ENCODE data around the gene TFF3.
A peak's percentile ranks its signal among the peaks of the same experiment; 100 is the strongest.

DNA sequence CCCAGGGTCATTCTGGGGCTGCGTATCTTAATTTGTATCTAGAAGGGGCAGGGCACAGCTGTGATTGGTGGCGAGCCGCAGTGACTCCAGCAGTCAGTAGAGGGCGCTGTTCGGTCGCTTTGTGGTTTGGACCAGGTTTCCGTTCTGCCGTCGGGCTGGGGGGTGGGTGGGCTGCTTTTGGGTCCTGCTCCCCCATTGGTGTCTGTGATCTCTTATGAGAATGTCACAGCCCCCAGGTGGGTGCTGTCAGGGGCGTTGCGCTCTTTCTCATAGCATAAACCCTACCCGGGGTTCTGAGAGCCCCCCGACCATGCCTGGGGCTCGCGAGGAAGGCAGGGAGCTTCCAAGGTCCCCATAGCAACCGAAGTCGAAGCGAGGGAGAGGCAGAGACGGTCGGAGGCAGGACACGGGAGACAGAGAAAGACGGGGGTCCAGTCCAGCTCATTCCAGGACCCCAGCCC lies 5.4 kb downstream of the TFF3 start:
- TF ChIP-seq ZSCAN29 (IDR thresholded peaks at IDR 0.05) = no peak
- TF ChIP-seq, protein P1, sequence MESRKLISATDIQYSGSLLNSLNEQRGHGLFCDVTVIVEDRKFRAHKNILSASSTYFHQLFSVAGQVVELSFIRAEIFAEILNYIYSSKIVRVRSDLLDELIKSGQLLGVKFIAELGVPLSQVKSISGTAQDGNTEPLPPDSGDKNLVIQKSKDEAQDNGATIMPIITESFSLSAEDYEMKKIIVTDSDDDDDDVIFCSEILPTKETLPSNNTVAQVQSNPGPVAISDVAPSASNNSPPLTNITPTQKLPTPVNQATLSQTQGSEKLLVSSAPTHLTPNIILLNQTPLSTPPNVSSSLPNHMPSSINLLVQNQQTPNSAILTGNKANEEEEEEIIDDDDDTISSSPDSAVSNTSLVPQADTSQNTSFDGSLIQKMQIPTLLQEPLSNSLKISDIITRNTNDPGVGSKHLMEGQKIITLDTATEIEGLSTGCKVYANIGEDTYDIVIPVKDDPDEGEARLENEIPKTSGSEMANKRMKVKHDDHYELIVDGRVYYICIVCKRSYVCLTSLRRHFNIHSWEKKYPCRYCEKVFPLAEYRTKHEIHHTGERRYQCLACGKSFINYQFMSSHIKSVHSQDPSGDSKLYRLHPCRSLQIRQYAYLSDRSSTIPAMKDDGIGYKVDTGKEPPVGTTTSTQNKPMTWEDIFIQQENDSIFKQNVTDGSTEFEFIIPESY (IDR thresholded peaks at IDR 0.05) = no peak
- TF ChIP-seq, protein P2, sequence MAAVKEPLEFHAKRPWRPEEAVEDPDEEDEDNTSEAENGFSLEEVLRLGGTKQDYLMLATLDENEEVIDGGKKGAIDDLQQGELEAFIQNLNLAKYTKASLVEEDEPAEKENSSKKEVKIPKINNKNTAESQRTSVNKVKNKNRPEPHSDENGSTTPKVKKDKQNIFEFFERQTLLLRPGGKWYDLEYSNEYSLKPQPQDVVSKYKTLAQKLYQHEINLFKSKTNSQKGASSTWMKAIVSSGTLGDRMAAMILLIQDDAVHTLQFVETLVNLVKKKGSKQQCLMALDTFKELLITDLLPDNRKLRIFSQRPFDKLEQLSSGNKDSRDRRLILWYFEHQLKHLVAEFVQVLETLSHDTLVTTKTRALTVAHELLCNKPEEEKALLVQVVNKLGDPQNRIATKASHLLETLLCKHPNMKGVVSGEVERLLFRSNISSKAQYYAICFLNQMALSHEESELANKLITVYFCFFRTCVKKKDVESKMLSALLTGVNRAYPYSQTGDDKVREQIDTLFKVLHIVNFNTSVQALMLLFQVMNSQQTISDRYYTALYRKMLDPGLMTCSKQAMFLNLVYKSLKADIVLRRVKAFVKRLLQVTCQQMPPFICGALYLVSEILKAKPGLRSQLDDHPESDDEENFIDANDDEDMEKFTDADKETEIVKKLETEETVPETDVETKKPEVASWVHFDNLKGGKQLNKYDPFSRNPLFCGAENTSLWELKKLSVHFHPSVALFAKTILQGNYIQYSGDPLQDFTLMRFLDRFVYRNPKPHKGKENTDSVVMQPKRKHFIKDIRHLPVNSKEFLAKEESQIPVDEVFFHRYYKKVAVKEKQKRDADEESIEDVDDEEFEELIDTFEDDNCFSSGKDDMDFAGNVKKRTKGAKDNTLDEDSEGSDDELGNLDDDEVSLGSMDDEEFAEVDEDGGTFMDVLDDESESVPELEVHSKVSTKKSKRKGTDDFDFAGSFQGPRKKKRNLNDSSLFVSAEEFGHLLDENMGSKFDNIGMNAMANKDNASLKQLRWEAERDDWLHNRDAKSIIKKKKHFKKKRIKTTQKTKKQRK (IDR thresholded peaks at IDR 0.05; ENCODE audit: low read depth, low read length) = no peak
- TF ChIP-seq POLR2A (IDR thresholded peaks at IDR 0.05; ENCODE audit: low read depth, low read length) = no peak
- TF ChIP-seq, protein P3, sequence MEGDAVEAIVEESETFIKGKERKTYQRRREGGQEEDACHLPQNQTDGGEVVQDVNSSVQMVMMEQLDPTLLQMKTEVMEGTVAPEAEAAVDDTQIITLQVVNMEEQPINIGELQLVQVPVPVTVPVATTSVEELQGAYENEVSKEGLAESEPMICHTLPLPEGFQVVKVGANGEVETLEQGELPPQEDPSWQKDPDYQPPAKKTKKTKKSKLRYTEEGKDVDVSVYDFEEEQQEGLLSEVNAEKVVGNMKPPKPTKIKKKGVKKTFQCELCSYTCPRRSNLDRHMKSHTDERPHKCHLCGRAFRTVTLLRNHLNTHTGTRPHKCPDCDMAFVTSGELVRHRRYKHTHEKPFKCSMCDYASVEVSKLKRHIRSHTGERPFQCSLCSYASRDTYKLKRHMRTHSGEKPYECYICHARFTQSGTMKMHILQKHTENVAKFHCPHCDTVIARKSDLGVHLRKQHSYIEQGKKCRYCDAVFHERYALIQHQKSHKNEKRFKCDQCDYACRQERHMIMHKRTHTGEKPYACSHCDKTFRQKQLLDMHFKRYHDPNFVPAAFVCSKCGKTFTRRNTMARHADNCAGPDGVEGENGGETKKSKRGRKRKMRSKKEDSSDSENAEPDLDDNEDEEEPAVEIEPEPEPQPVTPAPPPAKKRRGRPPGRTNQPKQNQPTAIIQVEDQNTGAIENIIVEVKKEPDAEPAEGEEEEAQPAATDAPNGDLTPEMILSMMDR (IDR thresholded peaks at IDR 0.05 in 2 of 3, conservative IDR thresholded peaks at IDR 0.05 in 1 of 3; ENCODE audit: control insufficient read depth in 2 of 3, extremely low read depth in 1 of 3, insufficient read depth in 1 of 3, low read depth in 3 of 3, low read length in 3 of 3) = peak; percentile 77 to 92 (median 90)
- TF ChIP-seq POLR2AphosphoS5 (IDR thresholded peaks at IDR 0.05; ENCODE audit: low read length) = no peak
- no peak for TF ChIP-seq NFYB (IDR thresholded peaks at IDR 0.05; ENCODE audit: insufficient read depth, low read depth, low read length)
- no peak for TF ChIP-seq EGR1 (IDR thresholded peaks at IDR 0.05; ENCODE audit: borderline replicate concordance in 1 of 2, low read depth in 2 of 2, low read length in 2 of 2)
- TF ChIP-seq GABPA (IDR thresholded peaks at IDR 0.05; ENCODE audit: low read depth) = no peak

Measured in GM12878 (cell line).